Measurements from ENCODE around the gene BRIP1. TPM values are rescaled to one million over a fixed set of nuclear protein-coding genes. Genes with fewer than 3 reads are reported as not detected.

Gene BRIP1
- total RNA-seq, 2 experiments from 2014 or later = 1.0 to 1.9 TPM

GRCh38 chr17:61797283-61797682, 66.0 kb downstream of the BRIP1 start:
- ChIA-PET CTCF (no interaction called here), POLR2A (no interaction called here)
- ATAC-seq (ENCODE audit: poor library complexity) (no peak), DNase-seq (no peak)
- Mint-ChIP-seq H3K4me1 (ENCODE audit: low read depth) (no peaks in the 10 kb centered on the region), H3K36me3 (ENCODE audit: low read depth) (no peaks in the 10 kb centered on the region), H3K27me3 (no peaks in the 10 kb centered on the region), H3K9me3 (no peaks in the 10 kb centered on the region), H3K27ac (no peak overlapping the region), H3K4me3 (no peak overlapping the region)
- Histone ChIP-seq H3K4me1 (ENCODE audit: insufficient read depth, low read length) (no peaks in the 10 kb centered on the region), H3K27me3 (ENCODE audit: control insufficient read depth in 1 of 2, insufficient read depth in 2 of 2, low read length in 2 of 2) (no peaks in the 10 kb centered on the region), H3K9me3 (ENCODE audit: control insufficient read depth in 1 of 2, insufficient read depth in 1 of 2, low read length in 2 of 2) (no peaks in the 10 kb centered on the region), H3K36me3 (ENCODE audit: insufficient read depth, low read length) (no peaks in the 10 kb centered on the region), H3K4me3 (ENCODE audit: low read length) (no peak overlapping the region), H3K27ac (ENCODE audit: low read depth in 1 of 2, low read length in 2 of 2) (no peak overlapping the region)
- no peak for TF ChIP-seq CTCF (IDR thresholded peaks at IDR 0.05)
- intact Hi-C loops (cut with DNase I, micrococcal nuclease) = no loop called here

- ATAC-seq (ENCODE audit: poor library complexity) (no peak), DNase-seq (no peak)
- no peak overlapping the region for H3K27ac Mint-ChIP-seq
- no peaks in the 10 kb centered on the region for H3K9me3 ChIP-seq (ENCODE audit: control insufficient read depth in 1 of 2, insufficient read depth in 1 of 2, low read length in 2 of 2)
- no peaks in the 10 kb centered on the region for H3K9me3 Mint-ChIP-seq
- H3K27me3 Mint-ChIP-seq = no peaks in the 10 kb centered on the region
- H3K4me1 ChIP-seq (ENCODE audit: insufficient read depth, low read length) = no peaks in the 10 kb centered on the region
- no peaks in the 10 kb centered on the region for H3K36me3 ChIP-seq (ENCODE audit: insufficient read depth, low read length)
- H3K4me3 ChIP-seq (ENCODE audit: low read length) = no peak overlapping the region
- H3K27me3 ChIP-seq (ENCODE audit: control insufficient read depth in 1 of 2, insufficient read depth in 2 of 2, low read length in 2 of 2) = no peaks in the 10 kb centered on the region
- POLR2A ChIA-PET = no interaction called here
- H3K4me1 Mint-ChIP-seq (ENCODE audit: low read depth) = no peaks in the 10 kb centered on the region
- intact Hi-C loops (cut with DNase I, micrococcal nuclease) = no loop called here
- no peak for TF ChIP-seq CTCF (IDR thresholded peaks at IDR 0.05)
- H3K36me3 Mint-ChIP-seq (ENCODE audit: low read depth) = no peaks in the 10 kb centered on the region
- no peak overlapping the region for H3K4me3 Mint-ChIP-seq
- CTCF ChIA-PET = interaction anchor here (1.5 kb wide), 1 partner anchor 15 kb away, joined by 3 read pairs; no protein-coding TSS in a partner anchor
- no peak overlapping the region for H3K27ac ChIP-seq (ENCODE audit: low read depth in 1 of 2, low read length in 2 of 2)
These were observed 67.8 kb downstream of the BRIP1 start for GRCh38 chr17:61795546-61795945.

- DNase-seq (no peak), ATAC-seq (ENCODE audit: poor library complexity) (no peak)
- Histone ChIP-seq H3K9me3 (ENCODE audit: control insufficient read depth in 1 of 2, insufficient read depth in 1 of 2, low read length in 2 of 2) (peaks cover 0 to 5% of the 10 kb centered on the region in 2 experiments), H3K4me1 (ENCODE audit: insufficient read depth, low read length) (no peaks in the 10 kb centered on the region), H3K4me3 (ENCODE audit: low read length) (no peak overlapping the region), H3K27me3 (ENCODE audit: control insufficient read depth in 1 of 2, insufficient read depth in 2 of 2, low read length in 2 of 2) (no peaks in the 10 kb centered on the region), H3K36me3 (ENCODE audit: insufficient read depth, low read length) (no peaks in the 10 kb centered on the region), H3K27ac (ENCODE audit: low read depth in 1 of 2, low read length in 2 of 2) (no peak overlapping the region)
- Mint-ChIP-seq H3K4me3 (no peak overlapping the region), H3K4me1 (ENCODE audit: low read depth) (no peaks in the 10 kb centered on the region), H3K27me3 (no peaks in the 10 kb centered on the region), H3K27ac (no peak overlapping the region), H3K9me3 (no peaks in the 10 kb centered on the region), H3K36me3 (ENCODE audit: low read depth) (no peaks in the 10 kb centered on the region)
- ChIA-PET CTCF (interaction anchor here (1.5 kb wide), 1 partner anchor 16 kb away, joined by 3 read pairs; no protein-coding TSS in a partner anchor), POLR2A (no interaction called here)
- no peak for TF ChIP-seq CTCF (IDR thresholded peaks at IDR 0.05)
- intact Hi-C loops (cut with DNase I, micrococcal nuclease) = no loop called here
These were observed 68.5 kb downstream of the BRIP1 start for GRCh38 chr17:61794792-61795191.

Measured in CD4-positive, alpha-beta T cell (primary cell).